PFSK-1 (cell line): ENCODE results near the gene LDLRAD4.

Experiments
- POLR2AphosphoS5 ChIP-seq: IDR thresholded peaks from 2 replicates; pipeline ENCODE4 v1.6.1; 2012; ENCODE audit warnings: low read depth, mild to moderate bottlenecking, control low read depth, low read length, moderate library complexity
- SIN3A ChIP-seq: IDR thresholded peaks from 2 replicates; pipeline ENCODE4 v1.6.1; 2012; ENCODE audit warnings: mild to moderate bottlenecking, low read length, moderate library complexity, borderline replicate concordance; ENCODE audit not compliant: insufficient read depth
- TAF1 ChIP-seq: IDR thresholded peaks from 2 replicates; pipeline ENCODE4 v1.6.1; 2012; ENCODE audit warnings: low read length, control low read depth, borderline replicate concordance; ENCODE audit not compliant: insufficient read depth
- TF ChIP-seq, protein P1 (sequence below), 2 experiments: IDR thresholded peaks; 2 replicates each; pipeline versions ENCODE4 v1.6.1 to v1.8.0; 2011 to 2012; ENCODE audit warnings: low read depth in 2 of 2, low read length in 2 of 2, control low read depth in 1 of 2, inconsistent platforms in 1 of 2, mild to moderate bottlenecking in 1 of 2, moderate library complexity in 1 of 2; ENCODE audit not compliant: insufficient read depth in 1 of 2

DNA sequence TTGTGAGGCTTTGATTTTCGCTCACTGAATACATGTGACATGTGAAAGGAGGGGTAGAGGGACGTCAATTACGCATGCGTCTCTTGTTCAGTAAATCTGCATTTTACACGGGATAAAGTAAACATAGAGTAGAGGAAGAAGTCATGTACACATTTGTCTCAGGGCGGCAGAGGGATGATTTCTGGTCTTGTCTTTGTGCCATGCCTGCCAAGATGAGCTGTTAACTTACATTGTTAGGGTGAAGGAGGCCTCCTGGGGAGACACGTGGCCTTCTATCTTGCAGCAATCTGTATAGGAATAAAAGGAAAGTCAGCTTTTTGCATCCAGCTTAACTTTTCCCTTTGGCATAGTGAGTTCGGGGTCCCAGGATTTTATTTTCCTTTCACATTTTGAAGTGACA lies 106.3 kb downstream of the LDLRAD4 start:
- TF ChIP-seq TAF1 (no peak), SIN3A (no peak), POLR2AphosphoS5 (no peak)
- TF ChIP-seq, protein P1, sequence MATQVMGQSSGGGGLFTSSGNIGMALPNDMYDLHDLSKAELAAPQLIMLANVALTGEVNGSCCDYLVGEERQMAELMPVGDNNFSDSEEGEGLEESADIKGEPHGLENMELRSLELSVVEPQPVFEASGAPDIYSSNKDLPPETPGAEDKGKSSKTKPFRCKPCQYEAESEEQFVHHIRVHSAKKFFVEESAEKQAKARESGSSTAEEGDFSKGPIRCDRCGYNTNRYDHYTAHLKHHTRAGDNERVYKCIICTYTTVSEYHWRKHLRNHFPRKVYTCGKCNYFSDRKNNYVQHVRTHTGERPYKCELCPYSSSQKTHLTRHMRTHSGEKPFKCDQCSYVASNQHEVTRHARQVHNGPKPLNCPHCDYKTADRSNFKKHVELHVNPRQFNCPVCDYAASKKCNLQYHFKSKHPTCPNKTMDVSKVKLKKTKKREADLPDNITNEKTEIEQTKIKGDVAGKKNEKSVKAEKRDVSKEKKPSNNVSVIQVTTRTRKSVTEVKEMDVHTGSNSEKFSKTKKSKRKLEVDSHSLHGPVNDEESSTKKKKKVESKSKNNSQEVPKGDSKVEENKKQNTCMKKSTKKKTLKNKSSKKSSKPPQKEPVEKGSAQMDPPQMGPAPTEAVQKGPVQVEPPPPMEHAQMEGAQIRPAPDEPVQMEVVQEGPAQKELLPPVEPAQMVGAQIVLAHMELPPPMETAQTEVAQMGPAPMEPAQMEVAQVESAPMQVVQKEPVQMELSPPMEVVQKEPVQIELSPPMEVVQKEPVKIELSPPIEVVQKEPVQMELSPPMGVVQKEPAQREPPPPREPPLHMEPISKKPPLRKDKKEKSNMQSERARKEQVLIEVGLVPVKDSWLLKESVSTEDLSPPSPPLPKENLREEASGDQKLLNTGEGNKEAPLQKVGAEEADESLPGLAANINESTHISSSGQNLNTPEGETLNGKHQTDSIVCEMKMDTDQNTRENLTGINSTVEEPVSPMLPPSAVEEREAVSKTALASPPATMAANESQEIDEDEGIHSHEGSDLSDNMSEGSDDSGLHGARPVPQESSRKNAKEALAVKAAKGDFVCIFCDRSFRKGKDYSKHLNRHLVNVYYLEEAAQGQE (IDR thresholded peaks at IDR 0.05; ENCODE audit: insufficient read depth in 1 of 2, low read depth in 2 of 2, low read length in 2 of 2) = no peak
